Dermis blood vessel endothelial cell (primary cell): Measurements from ENCODE around the gene PKN2. TPM values are rescaled to one million over a fixed set of nuclear protein-coding genes. Genes with fewer than 3 reads are reported as not detected.

Source experiments
- DNase-seq: peaks from one replicate; pipeline ENCODE4 v3.0.0; 2010
- total RNA-seq: library from RNA; depleted of rRNA; stranded (reverse); fragments of >200 nt; gene quantifications from 2 replicates; pipeline ENCODE4 v1.2.3, GENCODE V29; 2014

PKN2 gene
- total RNA-seq: 29.6 and 45.5 TPM in 2 replicates

- DNase-seq: peak; percentile 99
Measured at GRCh38 chr1:88683541-88684481, at the start of gene PKN2. Gene PKN2, plus strand, starts transcription at chr1:88684273. Its CDS starts 308 bp downstream, at chr1:88684581.

DNA sequence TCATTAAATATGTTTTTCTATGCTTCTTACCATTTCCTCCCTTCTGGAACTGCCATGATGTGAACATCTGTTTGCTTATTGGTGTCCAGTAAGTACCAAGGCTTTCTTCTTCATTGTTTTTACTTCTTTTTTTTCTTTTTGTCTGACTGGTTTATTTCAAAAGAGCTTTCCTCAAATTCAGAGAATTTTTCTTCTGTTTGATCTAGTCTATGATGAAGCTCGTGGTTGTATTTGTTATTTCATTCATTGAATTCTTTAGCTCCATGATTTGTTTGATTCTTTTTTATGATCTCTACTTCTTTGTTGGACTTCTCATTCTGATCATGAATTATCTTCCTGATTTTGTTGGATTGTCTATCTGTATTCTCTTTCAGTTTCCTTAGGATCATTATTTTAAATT is 49.5 kb upstream of the PKN2 start:
- no peak for DNase-seq

DNA sequence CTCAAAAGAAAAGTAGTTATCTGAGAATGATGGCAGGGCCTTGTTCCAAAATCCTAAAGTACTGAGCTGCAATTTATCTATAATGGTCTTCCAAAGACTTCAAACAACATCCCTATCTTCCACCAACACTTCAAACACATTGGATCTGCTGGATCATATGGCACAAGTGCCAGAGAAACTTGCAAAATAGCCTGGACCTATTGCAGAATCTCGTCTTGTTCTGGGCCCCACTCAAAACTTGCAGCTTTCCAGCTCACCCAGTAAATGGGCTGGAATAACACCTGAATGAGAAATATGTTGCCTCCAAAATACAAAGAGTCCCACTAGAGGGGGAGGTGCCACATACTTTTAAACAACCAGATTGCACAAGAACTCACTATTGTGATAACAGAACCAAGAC is 44.0 kb upstream of the PKN2 start:
- no peak for DNase-seq

DNA sequence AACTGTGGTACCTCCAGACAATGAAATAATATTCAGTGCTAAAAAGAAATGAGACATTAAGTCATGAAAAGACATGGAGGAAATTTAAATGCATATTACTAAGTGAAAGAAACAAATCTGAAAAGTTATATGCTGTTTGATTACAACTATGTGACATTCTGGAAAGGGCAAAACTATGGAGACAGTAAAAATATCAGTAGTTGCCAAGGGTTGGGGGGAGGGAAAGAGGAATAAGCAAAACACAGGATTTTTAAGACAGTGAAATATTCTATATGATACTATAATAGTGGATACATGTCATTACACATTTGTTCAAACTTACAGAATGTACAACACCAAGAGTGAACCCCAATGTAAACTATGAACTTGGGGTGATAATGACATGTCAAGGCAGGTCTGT is 38.2 kb upstream of the PKN2 start:
- DNase-seq: no peak

DNA sequence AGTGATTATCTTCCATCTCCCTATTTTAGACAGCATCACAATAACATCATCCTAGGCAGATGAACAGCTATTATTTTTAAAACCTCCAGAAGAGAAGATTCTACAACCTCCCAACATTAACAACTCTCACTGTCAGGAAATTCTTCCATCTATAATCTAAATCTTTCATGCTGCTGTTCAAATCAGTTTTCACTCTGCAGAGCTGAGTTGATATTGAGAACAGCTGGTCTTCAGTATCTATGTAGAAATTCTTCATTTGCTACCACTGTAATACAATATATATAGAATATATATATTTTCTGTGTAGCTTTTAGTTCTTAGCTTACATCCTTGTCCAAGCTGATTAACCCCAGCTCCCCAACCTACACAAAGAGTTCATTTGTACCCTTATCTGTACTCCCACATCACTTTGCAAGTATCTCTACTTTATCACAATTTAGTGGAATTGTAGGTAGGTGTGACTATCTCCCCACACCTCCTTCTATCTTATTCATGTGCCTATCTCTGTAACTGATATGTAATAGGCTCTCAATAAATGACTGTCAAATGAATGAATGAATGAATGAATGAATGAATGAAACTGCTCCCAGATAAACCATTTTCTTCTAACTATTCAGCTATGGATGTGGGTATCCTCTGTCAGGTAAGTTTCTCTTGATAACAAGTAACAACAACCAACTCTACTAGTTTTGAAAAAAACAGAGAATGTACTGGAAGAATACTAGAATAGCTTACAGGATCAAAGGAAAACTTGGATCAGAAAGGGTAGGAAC is 37.4 kb upstream of the PKN2 start:
- DNase-seq: no peak

DNA sequence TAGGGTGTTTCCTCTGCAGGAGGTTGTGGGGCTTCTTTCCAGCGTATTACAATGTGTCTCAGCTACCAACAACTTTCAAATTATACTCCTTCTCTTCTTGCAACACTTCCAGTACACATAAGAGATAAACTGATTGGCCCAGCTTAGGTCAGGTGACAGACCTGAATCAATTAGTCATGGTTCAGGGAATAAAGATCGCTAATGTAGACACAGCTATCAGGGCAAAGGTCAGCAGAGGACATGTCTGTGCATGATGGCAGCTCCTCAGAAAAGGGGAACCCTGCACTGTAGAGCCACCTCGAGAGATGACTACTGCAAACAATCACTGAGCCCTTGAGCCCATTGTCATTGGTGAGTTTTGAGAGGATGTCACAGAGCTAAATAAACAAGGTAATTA is 36.8 kb upstream of the PKN2 start:
- DNase-seq: no peak

GRCh38 chr1:88647749-88648415 is 36.2 kb upstream of the PKN2 start:
- DNase-seq: no peak

- no peak for DNase-seq
Measured at GRCh38 chr1:88648706-88649105, 35.4 kb upstream of the PKN2 start.

DNA sequence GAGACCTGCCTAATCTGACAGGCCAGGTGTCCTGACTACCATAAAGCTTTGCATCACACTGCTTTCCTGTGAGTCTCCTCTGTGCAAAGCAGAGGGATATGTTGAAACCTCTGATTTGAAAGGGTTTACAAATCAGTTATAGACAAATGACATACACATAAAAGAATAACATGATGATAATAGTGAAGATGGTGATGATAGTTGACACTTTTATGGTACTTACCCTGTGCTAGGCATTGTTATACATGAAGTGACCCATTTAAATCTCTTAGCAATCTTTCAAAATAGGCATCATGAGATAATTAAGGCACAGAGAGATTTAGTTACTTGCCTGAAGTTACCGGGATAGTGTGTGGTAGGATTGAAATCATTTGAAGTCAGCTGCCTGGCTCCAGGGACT is 34.1 kb upstream of the PKN2 start:
- DNase-seq: no peak

DNA sequence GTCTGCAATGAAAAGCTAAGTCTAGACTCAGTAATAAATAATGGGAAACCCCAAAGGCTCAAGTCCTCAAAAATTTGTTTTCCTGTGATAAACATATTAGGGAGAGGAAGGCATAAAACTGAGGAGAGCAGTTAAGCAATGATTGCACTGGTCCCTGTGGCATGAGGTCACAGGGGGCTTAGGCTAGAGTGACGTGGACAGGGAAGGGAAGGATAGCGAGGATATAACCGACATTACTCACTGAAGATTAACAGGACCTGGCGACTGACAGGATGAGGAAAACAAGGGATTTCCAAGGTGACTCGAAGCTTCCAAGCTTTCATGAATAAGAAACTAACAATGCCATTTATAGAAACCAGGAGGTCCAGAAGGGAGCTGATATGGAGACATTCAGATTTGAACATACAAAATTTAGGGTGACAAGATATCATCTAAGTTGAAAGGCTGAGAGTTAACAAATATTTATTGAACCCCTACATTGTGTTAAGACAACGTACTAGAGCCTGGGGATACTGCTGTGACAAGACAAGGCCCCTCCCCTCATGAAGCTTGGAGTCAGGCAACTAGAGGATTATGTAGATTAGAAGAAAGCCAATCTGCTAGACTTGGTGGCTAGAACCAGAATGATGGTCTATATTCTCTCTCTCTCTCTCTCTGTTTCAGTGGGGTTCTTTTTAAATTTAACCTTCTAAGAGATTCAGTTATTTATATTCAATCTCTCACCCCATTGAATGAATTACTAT is 33.2 kb upstream of the PKN2 start:
- DNase-seq: peak; percentile 2

GRCh38 chr1:88655140-88655539 is 28.9 kb upstream of the PKN2 start:
- DNase-seq: no peak

DNA sequence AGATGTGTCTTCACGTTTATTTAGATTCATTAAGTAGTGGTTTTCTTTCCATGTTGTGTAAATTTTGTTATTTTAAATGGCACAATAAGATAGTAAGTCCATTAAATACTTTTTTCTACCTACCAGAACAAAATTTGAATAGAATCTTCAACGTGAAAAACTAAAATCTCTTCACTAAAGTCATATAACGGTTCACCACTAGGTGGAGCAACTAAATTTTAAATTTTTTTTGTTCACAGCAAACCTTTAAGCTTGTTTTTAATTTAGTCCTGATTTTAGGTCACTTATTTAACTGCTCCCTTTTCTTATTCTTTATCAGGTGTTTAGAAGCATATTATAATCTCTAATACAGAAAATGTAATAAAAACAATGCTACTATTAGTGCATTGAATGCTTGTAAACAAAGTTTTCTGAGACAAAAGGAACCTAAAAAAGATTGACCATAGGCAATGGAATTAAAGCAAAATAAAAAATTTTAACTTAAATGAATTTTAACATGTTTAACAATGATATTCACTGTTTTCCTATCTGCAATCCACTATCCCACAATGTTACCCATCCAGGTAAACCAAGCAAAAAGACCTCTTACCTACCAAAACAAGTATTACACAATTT is 28.3 kb upstream of the PKN2 start:
- peak; percentile 63 for DNase-seq

- DNase-seq: no peak
Measured at GRCh38 chr1:88658419-88658818, 25.7 kb upstream of the PKN2 start.

- no peak for DNase-seq
Measured at GRCh38 chr1:88659552-88659951, 24.5 kb upstream of the PKN2 start.

DNA sequence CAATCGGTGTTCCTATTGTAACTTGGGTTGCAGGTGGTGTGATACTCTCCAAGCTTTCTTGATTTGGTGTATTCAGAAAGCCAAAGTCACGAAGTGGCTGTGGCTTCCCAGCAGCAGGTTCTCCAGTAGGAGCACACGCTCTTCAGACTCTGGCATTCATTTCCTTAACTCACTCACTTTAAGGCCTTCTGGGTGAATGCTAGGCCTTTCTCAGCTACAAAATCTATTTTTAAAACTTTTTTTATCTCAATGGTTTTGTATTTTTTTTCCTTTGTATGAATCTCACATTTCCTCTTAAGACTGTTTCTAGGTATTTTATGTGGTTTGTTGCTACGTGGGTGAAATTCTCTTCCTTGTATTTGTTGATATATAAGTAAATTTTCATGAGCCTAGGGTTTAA is 22.9 kb upstream of the PKN2 start:
- DNase-seq: no peak

DNA sequence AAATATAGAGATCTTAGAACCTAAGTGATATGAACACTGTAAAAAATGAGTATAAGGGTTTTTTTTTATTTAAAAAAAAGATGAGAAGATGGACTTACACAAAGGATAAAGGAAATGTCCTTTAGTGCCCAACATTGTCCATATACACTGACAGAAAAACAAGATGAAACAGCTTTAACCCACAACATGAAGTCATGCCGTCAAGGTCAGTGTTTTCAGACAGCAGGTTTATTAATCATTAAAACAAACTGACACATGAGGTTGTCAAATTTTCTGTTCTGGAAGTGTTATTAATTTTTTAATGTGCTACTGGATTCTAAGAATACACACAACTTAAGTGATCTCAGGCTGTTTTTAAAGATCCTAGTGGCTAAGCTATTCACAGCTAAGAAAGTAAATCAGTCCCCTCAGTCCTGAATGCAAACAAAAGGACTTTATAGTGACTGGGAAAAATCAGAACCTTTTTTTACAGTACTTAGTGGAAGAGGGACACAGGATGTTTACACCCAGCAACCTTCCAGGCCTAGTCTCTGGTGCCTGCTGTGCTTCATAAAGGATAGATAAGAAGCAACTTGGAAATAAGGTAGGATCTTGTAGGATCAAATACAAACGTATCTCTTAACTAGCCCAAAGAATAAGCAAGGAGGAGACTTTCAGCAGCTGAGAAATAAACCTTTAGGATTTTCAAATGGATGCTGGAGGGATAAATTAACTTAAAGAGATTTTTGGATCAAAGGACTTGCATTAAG is 21.9 kb upstream of the PKN2 start:
- no peak for DNase-seq

- DNase-seq: no peak
Measured at GRCh38 chr1:88662723-88663122, 21.4 kb upstream of the PKN2 start.

GRCh38 chr1:88668405-88668804 is 15.7 kb upstream of the PKN2 start:
- DNase-seq: no peak

DNA sequence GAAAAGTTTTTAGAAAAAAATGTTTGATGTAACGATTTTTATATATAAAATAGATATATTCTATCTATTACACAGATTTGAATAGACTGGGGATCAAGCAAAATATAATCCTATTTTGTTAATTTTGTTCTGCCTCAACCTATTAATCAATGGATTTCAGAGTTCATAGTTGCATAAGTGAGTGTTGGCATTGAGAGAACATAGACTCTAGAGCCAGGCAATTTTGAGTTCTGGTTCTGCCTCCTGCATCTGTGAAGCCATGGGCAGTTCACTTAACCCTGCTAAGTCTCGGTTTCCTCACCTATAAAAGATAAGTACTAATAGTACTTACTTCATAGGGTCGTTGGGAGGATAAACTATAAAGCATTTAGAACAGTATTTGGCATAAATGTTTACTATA is 13.6 kb upstream of the PKN2 start:
- DNase-seq: no peak

GRCh38 chr1:88673446-88673845 is 10.6 kb upstream of the PKN2 start:
- no peak for DNase-seq

DNA sequence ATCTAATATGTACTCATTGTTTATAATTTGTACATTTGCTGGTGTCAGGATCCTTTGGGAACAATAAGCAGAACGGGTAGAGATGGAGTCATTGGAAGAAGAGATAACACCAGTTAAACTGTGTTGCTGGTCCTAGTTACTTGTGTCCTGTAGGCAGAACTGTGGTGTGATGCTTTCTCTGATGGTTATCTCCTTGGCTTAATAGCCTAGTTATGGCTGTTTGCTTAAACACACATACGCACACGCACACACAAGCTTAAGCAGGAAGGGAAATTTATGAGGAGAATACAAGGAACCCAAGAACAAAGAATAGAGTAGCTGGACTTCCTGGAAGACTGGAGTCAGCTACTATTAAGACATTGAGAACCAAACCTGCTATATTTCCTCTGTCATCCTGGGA is 5.7 kb upstream of the PKN2 start:
- DNase-seq: peak; percentile 62
